Adrenal gland (tissue), 5 donors: ENCODE data around the gene FKBP10.

Source experiments
- CTCF ChIP-seq, 6 experiments: fragments of 450-650 bp in 4 of 6; fragments of 200-600 bp in 2 of 6; sonication (generic) in 1 of 6; IDR thresholded peaks; 1 replicate in 5 of 6; 2 replicates in 1 of 6; pipeline versions ENCODE4 v1.5.1 to v1.8.0; 2016 to 2021; ENCODE audit warnings: antibody characterized with exemption in 6 of 6, mild to moderate bottlenecking in 2 of 6, moderate library complexity in 1 of 6
- POLR2A ChIP-seq, 2 donors: fragments of 450-650 bp; IDR thresholded peaks; one replicate each; pipeline ENCODE4 v1.6.1; 2017; ENCODE audit warnings: antibody characterized with exemption in 2 of 2, mild to moderate bottlenecking in 2 of 2, moderate library complexity in 1 of 2
- donor health status: DM: no; HTN: no; CAD: no.

GRCh38 chr17:41816637-41817320 is 4.0 kb downstream of the FKBP10 start:
- no peak for TF ChIP-seq CTCF (IDR thresholded peaks at IDR 0.05)
- TF ChIP-seq POLR2A (IDR thresholded peaks at IDR 0.05), result no peak
